KOPT-K1 (cell line): Measurements from ENCODE around the gene CCDC183.

ENCODE experiments used
- H3K27ac ChIP-seq: fragments of 200-600 bp; sonication (generic); 2 replicates; pipeline ENCODE4 v1.5.1; 2016; ENCODE audit warnings: antibody characterized with exemption, mild to moderate bottlenecking, low read depth, low read length; ENCODE audit not compliant: poor library complexity, severe bottlenecking
- H3K36me3 ChIP-seq: fragments of 200-600 bp; sonication (generic); 2 replicates; pipeline ENCODE4 v1.5.1; 2017; ENCODE audit warnings: antibody characterized with exemption, mild to moderate bottlenecking, low read length, moderate library complexity; ENCODE audit not compliant: insufficient read depth
- H3K9me3 ChIP-seq: fragments of 200-600 bp; sonication (generic); 2 replicates; pipeline ENCODE4 v1.5.1; 2017; ENCODE audit warnings: antibody characterized with exemption, low read length, mild to moderate bottlenecking; ENCODE audit not compliant: insufficient read depth, poor library complexity, severe bottlenecking

CCDC183 gene

GRCh38 chr9:136814725-136815421 is 18.7 kb downstream of the CCDC183 start:
- peaks cover 66% of the 10 kb centered on the region for H3K36me3 ChIP-seq
- no peak overlapping the region for H3K27ac ChIP-seq
- H3K9me3 ChIP-seq: no peaks in the 10 kb centered on the region

- Histone ChIP-seq H3K27ac (no peak overlapping the region), H3K36me3 (peaks cover 61% of the 10 kb centered on the region), H3K9me3 (no peaks in the 10 kb centered on the region)
Measured at GRCh38 chr9:136815422-136815782, 19.3 kb downstream of the CCDC183 start.

- Histone ChIP-seq H3K9me3 (no peaks in the 10 kb centered on the region), H3K36me3 (peaks cover 42% of the 10 kb centered on the region), H3K27ac (no peak overlapping the region)
Measured at GRCh38 chr9:136820971-136821825, 25.1 kb downstream of the CCDC183 start.

GRCh38 chr9:136821826-136822544 is 25.8 kb downstream of the CCDC183 start:
- H3K27ac ChIP-seq: no peak overlapping the region
- no peaks in the 10 kb centered on the region for H3K9me3 ChIP-seq
- H3K36me3 ChIP-seq: peaks cover 47% of the 10 kb centered on the region

- Histone ChIP-seq H3K9me3 (no peaks in the 10 kb centered on the region), H3K36me3 (peaks cover 51% of the 10 kb centered on the region), H3K27ac (no peak overlapping the region)
Measured at GRCh38 chr9:136823136-136824046, 27.3 kb downstream of the CCDC183 start.

GRCh38 chr9:136824496-136825225 is 28.5 kb downstream of the CCDC183 start:
- Histone ChIP-seq H3K27ac (no peak overlapping the region), H3K36me3 (peaks cover 64% of the 10 kb centered on the region), H3K9me3 (no peaks in the 10 kb centered on the region)

GRCh38 chr9:136825295-136826187 is 29.4 kb downstream of the CCDC183 start:
- H3K36me3 ChIP-seq: peaks cover 72% of the 10 kb centered on the region
- no peak overlapping the region for H3K27ac ChIP-seq
- no peaks in the 10 kb centered on the region for H3K9me3 ChIP-seq

- H3K27ac ChIP-seq: no peak overlapping the region
- H3K36me3 ChIP-seq: peaks cover 75% of the 10 kb centered on the region
- no peaks in the 10 kb centered on the region for H3K9me3 ChIP-seq
Measured at GRCh38 chr9:136826188-136826541, 30.0 kb downstream of the CCDC183 start.

- Histone ChIP-seq H3K9me3 (no peaks in the 10 kb centered on the region), H3K36me3 (peaks cover 83% of the 10 kb centered on the region), H3K27ac (no peak overlapping the region)
Measured at GRCh38 chr9:136826703-136827582, 30.8 kb downstream of the CCDC183 start.

- H3K36me3 ChIP-seq: peaks cover 89% of the 10 kb centered on the region
- H3K27ac ChIP-seq: no peak overlapping the region
Measured at GRCh38 chr9:136827794-136828473, 31.8 kb downstream of the CCDC183 start.

GRCh38 chr9:136828474-136829140 is 32.5 kb downstream of the CCDC183 start:
- Histone ChIP-seq H3K27ac (no peak overlapping the region), H3K9me3 (no peaks in the 10 kb centered on the region), H3K36me3 (peaks cover 88% of the 10 kb centered on the region)

More at GRCh38 chr9:136827794-136828473, 31.8 kb downstream of the CCDC183 start:
- no peaks in the 10 kb centered on the region for H3K9me3 ChIP-seq

- no peaks in the 10 kb centered on the region for H3K9me3 ChIP-seq
- no peak overlapping the region for H3K27ac ChIP-seq
- H3K36me3 ChIP-seq: peaks cover 80% of the 10 kb centered on the region
Measured at GRCh38 chr9:136829412-136829811, 33.3 kb downstream of the CCDC183 start.
